BJ (cell line): ENCODE measurements around the gene RAB1A. TPM values are rescaled to one million over a fixed set of nuclear protein-coding genes. Genes with fewer than 3 reads are reported as not detected.

ENCODE experiments used
- CTCF ChIA-PET: fragments of 350-600 bp; formaldehyde crosslinking; extraction: SDS; loops from one replicate; lab custom pipeline; 2021; ENCODE audit warnings: antibody characterized with exemption, inconsistent platforms; lab: Yijun Ruan, JAX
- POLR2A ChIA-PET: fragments of 300-600 bp; sonication (Branson Sonifier 250); formaldehyde crosslinking; extraction: SDS; loops from one replicate; lab custom pipeline; 2021; ENCODE audit warnings: antibody characterized with exemption; lab: Charles Lee
- DNase-seq: peaks from one replicate; pipeline ENCODE4 v3.0.0-alpha.2; 2011; ENCODE audit warnings: low read depth
- H3K27me3 ChIP-seq: 2 replicates; pipeline ENCODE4 v1.6.0; 2011; ENCODE audit warnings: low read length; ENCODE audit not compliant: control insufficient read depth, insufficient read depth
- H3K36me3 ChIP-seq: 2 replicates; pipeline ENCODE4 v1.5.1; 2011; ENCODE audit warnings: low read length; ENCODE audit not compliant: control insufficient read depth, insufficient read depth
- H3K4me3 ChIP-seq: 2 replicates; pipeline ENCODE4 v1.5.1; 2011; ENCODE audit warnings: low read depth, mild to moderate bottlenecking, control low read depth, low read length
- polyA plus RNA-seq: library from polyadenylated mRNA; depleted of rRNA; stranded (reverse); fragments of >200 nt; gene quantifications from 2 replicates; pipeline ENCODE4 v1.2.3, GENCODE V29; 2011
- TF ChIP-seq, protein P1 (sequence below): IDR thresholded peaks from 2 replicates; pipeline ENCODE4 v1.5.1; 2011; ENCODE audit warnings: low read depth, mild to moderate bottlenecking, control low read depth, inconsistent platforms, low read length, moderate library complexity; ENCODE audit not compliant: insufficient read depth

Gene RAB1A
- polyA plus RNA-seq, 1 experiment: 90.6 TPM

DNA sequence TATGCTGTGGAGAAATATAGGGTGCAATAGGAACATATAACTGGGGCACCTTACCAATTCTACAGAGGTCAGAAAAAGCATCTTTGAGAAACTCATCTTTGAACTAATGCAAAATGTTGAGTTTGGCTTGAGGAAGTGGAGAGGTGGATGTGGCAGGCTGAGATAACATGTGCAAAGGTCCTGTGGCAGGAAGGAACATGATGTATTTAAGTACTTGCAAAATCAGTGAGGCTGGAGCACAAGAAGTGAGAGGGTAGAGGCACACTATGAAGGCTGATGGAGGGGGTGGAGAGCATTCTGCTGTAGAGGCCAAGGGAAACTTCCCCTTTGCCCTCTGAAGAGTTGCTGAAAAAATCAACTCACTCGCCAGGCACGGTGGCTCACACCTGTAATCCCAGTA, 14.7 kb upstream of the RAB1A start:
- CTCF ChIA-PET: no interaction called here

DNA sequence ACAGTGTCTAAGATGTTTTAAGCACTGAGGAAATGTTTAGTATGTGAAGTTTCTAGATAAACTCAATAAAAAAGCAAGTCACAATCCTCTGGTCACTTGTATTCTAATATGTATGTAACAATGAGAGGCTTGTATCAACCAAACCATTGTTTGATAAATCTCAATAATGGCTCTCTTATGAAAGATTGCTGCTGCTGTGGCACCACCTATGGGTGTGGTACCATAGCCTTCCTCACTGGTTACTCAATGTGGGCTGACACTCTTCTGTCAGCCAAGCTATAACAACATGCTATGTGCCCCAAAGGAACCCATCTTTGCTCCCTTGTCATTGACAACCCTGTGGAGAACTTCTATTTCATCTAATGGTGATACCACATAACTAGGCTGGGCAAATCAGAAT, 12.6 kb upstream of the RAB1A start:
- DNase-seq: no peak
- CTCF ChIA-PET: interaction anchor here (1.4 kb wide), 1 partner anchor 12 kb away, joined by 3 read pairs; the partner anchor contains the start of gene RAB1A
- H3K36me3 ChIP-seq: no peaks in the 10 kb centered on the region
- TF ChIP-seq, protein P1, sequence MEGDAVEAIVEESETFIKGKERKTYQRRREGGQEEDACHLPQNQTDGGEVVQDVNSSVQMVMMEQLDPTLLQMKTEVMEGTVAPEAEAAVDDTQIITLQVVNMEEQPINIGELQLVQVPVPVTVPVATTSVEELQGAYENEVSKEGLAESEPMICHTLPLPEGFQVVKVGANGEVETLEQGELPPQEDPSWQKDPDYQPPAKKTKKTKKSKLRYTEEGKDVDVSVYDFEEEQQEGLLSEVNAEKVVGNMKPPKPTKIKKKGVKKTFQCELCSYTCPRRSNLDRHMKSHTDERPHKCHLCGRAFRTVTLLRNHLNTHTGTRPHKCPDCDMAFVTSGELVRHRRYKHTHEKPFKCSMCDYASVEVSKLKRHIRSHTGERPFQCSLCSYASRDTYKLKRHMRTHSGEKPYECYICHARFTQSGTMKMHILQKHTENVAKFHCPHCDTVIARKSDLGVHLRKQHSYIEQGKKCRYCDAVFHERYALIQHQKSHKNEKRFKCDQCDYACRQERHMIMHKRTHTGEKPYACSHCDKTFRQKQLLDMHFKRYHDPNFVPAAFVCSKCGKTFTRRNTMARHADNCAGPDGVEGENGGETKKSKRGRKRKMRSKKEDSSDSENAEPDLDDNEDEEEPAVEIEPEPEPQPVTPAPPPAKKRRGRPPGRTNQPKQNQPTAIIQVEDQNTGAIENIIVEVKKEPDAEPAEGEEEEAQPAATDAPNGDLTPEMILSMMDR: peak; percentile 17; the same call in 1 of the 2 replicates
- peaks cover 1% of the 10 kb centered on the region; the same call in 1 of the 2 replicates for H3K27me3 ChIP-seq
- H3K4me3 ChIP-seq: no peak overlapping the region
- POLR2A ChIA-PET: no interaction called here

More for the DNA sequence above, 14.7 kb upstream of the RAB1A start:
- DNase-seq: no peak
- Histone ChIP-seq H3K36me3 (no peaks in the 10 kb centered on the region), H3K4me3 (no peak overlapping the region), H3K27me3 (peaks cover 1% of the 10 kb centered on the region; the same call in 1 of the 2 replicates)
- TF ChIP-seq, protein P1: no peak
- POLR2A ChIA-PET: no interaction called here

DNA sequence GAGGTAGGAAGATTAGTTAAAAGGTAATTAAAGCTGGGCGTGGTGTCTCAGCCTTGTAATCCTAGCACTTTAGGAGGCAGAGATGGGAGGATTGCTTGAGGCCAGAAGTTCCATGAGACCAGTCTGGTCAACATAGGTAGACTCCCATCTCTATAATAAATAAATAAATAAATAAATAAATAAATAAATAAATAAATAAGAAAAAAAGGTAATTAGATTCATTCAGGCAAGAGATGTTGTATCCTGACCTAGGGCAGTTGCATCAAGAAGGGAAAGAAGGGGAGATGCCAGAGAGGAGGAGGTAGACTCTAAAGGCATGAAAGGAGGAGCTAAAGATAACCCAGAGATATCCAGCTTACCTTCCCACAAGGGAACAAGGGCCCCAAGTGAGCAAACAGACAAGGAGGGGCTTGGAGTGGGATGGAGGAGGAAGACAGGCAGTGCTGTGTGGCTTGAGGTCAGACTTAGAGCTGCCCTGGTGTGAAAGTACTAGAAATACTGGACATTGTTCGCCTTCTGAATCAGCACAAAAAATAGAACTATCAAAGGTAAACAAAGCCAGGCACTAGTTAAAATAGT, 7.4 kb upstream of the RAB1A start:
- TF ChIP-seq, protein P1: no peak
- DNase-seq: no peak
- Histone ChIP-seq H3K36me3 (no peaks in the 10 kb centered on the region), H3K27me3 (no peaks in the 10 kb centered on the region; the same call in 1 of the 2 replicates), H3K4me3 (no peak overlapping the region)
- POLR2A ChIA-PET: no interaction called here
- CTCF ChIA-PET: no interaction called here

DNA sequence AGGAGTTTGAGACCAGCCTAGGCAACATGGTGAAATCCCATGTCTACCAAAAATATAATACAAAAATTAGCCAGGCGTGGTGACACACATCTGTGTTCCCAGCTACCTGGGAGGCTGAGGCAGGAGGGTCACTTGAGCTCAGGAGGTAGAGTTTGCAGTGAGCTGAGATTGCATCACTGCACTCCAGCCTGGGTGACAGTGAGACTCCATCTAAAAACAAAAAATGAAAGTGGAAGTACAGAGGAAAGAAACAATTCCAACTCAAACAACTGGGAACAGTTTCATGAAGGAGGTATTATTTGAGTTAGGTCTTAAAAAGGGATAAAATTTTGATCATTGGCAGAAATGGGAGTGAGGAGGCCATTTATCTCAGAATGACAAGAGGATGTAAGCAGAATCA, 6.3 kb upstream of the RAB1A start:
- CTCF ChIA-PET: no interaction called here
- no peak for DNase-seq
- Histone ChIP-seq H3K4me3 (no peak overlapping the region), H3K36me3 (no peaks in the 10 kb centered on the region), H3K27me3 (no peaks in the 10 kb centered on the region; the same call in 1 of the 2 replicates)
- POLR2A ChIA-PET: no interaction called here
- TF ChIP-seq, protein P1: no peak

DNA sequence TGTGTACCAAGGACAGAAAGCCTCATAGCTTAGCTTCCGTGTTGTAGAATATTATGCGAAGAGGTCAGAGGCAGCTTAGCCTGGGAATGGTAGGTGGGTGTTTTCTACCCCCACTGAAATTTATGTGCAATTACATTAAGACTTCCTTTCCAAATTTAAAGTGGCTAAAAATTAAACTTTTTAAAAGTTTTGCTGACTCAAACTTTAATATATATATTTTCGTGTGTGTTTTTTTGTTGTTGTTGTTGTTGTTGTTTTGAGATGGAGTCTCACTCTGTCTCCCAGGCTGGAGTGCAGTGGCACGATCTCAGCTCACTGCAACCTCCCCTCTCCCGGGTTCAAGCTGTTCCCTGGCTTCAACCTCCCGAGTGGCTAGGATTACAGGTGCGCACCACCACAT, 4.3 kb upstream of the RAB1A start:
- H3K36me3 ChIP-seq: no peaks in the 10 kb centered on the region
- ChIA-PET CTCF (interaction anchor here (1.5 kb wide), 1 partner anchor 14 kb away, joined by 3 read pairs; no protein-coding TSS in a partner anchor), POLR2A (interaction anchor here (0.6 kb wide), 1 partner anchor 365 kb away, joined by 6 read pairs; no protein-coding TSS in a partner anchor)
- H3K27me3 ChIP-seq: no peaks in the 10 kb centered on the region; the same call in 1 of the 2 replicates
- TF ChIP-seq, protein P1: no peak
- no peak for DNase-seq
- H3K4me3 ChIP-seq: no peak overlapping the region
